K562 (cell line): ENCODE measurements around the gene RPP21. TPM values are rescaled to one million over a fixed set of nuclear protein-coding genes. Genes with fewer than 3 reads are reported as not detected.

Experiments
- CBFA2T2 ChIP-seq: fragments of 450-650 bp; conservative IDR thresholded peaks from 2 replicates; pipeline ENCODE4 v1.6.1; 2017; ENCODE audit warnings: mild to moderate bottlenecking
- SRSF7 ChIP-seq: fragments of 200-400 bp; formaldehyde crosslinking; optimal IDR thresholded peaks from 2 replicates; pipeline ENCODE3; 2017; ENCODE audit warnings: mild to moderate bottlenecking, low read depth, low read length
- TOE1 ChIP-seq, 2 experiments: fragments of 450-650 bp in 1 of 2; sonication (generic) in 1 of 2; formaldehyde crosslinking in 1 of 2; IDR thresholded peaks; 2 replicates each; pipeline versions ENCODE4 v1.7.1 to v1.8.0; 2016 to 2022; ENCODE audit warnings: borderline replicate concordance in 2 of 2, mild to moderate bottlenecking in 2 of 2, antibody characterized with exemption in 1 of 2, inconsistent platforms in 1 of 2, low read depth in 1 of 2, missing genetic modification reagents in 1 of 2, moderate library complexity in 1 of 2
- YBX1 ChIP-seq: fragments of 450-650 bp; IDR thresholded peaks from 2 replicates; pipeline ENCODE4 v1.7.1; 2016; ENCODE audit warnings: mild to moderate bottlenecking
- ZBTB7A ChIP-seq: IDR thresholded peaks from 2 replicates; pipeline ENCODE4 v1.6.1; 2011; ENCODE audit warnings: low read depth, mild to moderate bottlenecking, low read length, moderate library complexity, borderline replicate concordance; ENCODE audit not compliant: control insufficient read depth
- ZNF274 ChIP-seq: IDR thresholded peaks from 2 replicates; pipeline ENCODE4 v1.6.1; 2011; ENCODE audit warnings: low read depth, mild to moderate bottlenecking, low read length, moderate library complexity, borderline replicate concordance
- ZNF354B ChIP-seq: fragments of 250-450 bp; sonication (Bioruptor Pico); IDR thresholded peaks from 2 replicates; pipeline ENCODE4 v1.4.0; 2020
- ZNF764 ChIP-seq: fragments of 250-450 bp; sonication (Bioruptor Pico); IDR thresholded peaks from 2 replicates; pipeline ENCODE4 v1.4.0; 2020; ENCODE audit warnings: low read depth, mild to moderate bottlenecking, moderate library complexity
- ZNF79 ChIP-seq: fragments of 250-450 bp; sonication (Bioruptor Pico); IDR thresholded peaks from 2 replicates; pipeline ENCODE4 v1.4.0; 2020; ENCODE audit warnings: low read depth, mild to moderate bottlenecking, moderate library complexity
- polyA plus RNA-seq, 8 experiments: library from polyadenylated mRNA; depleted of rRNA in 4 of 8; stranded (reverse) in 5 of 8; unstranded in 3 of 8; fragments of >200 nt; fragmentation: Nextera tagmentation in 2 of 8; fragmentation: Illumina TruSeq in 1 of 8; extraction: Ambion mirVana in 2 of 8; extraction: Trizol in 1 of 8; gene quantifications; 2 replicates each; pipeline versions ENCODE4 v1.2.1 to v1.2.3, GENCODE V29; 2011 to 2014; ENCODE audit warnings: inconsistent platforms in 1 of 8, missing spikeins in 1 of 8
- total RNA-seq, 7 experiments: library from RNA; depleted of rRNA in 6 of 7; stranded (reverse); fragments of >200 nt in 6 of 7; fragmentation: Illumina TruSeq in 2 of 7; extraction: Trizol in 2 of 7; gene quantifications; 2 replicates each; pipeline versions ENCODE4 v1.2.1 to v1.2.3, GENCODE V29; 2011 to 2021; ENCODE audit warnings: low replicate concordance in 1 of 7
- TF ChIP-seq, protein P1 (sequence below), 2 experiments: fragments of 450-650 bp; conservative IDR thresholded peaks; 2 replicates each; pipeline ENCODE4 v1.6.1; 2017; ENCODE audit warnings: mild to moderate bottlenecking in 2 of 2, moderate library complexity in 2 of 2
- TF ChIP-seq, protein P2 (sequence below): fragments of 250-450 bp; sonication (Bioruptor Pico); IDR thresholded peaks from 2 replicates; pipeline ENCODE4 v1.4.0; 2020; ENCODE audit warnings: borderline replicate concordance
- TF ChIP-seq, protein P3 (sequence below): fragments of 450-650 bp; IDR thresholded peaks from 2 replicates; pipeline ENCODE4 v1.6.1; 2018; ENCODE audit not compliant: partially characterized antibody
- TF ChIP-seq, protein P4 (sequence below): sonication (generic); formaldehyde crosslinking; IDR thresholded peaks from 2 replicates; pipeline ENCODE4 v1.8.1; 2023; ENCODE audit warnings: missing genetic modification reagents, mild to moderate bottlenecking, borderline replicate concordance

RPP21 gene
- total and polyA plus RNA-seq, 9 of the 15 experiments (the other 6 are each of a cell fraction or from before 2014, with no cell fraction given): 62.1 to 362 (median 166) TPM

- TF ChIP-seq YBX1 (no peak), ZNF274 (no peak), CBFA2T2 (peak; percentile 69), ZNF354B (no peak), TOE1 (IDR thresholded peaks at IDR 0.05; ENCODE audit: borderline replicate concordance) (no peak; the same call in 1 of the 2 replicates), TOE1 (CRISPR knock-in tag; IDR thresholded peaks at IDR 0.05; ENCODE audit: borderline replicate concordance, low read depth) (no peak), SRSF7 (no peak), ZNF79 (CRISPR knock-in tag) (no peak), ZNF764 (no peak), ZBTB7A (peak; percentile 91; the same call in 1 of the 2 replicates)
- TF ChIP-seq, protein P1, sequence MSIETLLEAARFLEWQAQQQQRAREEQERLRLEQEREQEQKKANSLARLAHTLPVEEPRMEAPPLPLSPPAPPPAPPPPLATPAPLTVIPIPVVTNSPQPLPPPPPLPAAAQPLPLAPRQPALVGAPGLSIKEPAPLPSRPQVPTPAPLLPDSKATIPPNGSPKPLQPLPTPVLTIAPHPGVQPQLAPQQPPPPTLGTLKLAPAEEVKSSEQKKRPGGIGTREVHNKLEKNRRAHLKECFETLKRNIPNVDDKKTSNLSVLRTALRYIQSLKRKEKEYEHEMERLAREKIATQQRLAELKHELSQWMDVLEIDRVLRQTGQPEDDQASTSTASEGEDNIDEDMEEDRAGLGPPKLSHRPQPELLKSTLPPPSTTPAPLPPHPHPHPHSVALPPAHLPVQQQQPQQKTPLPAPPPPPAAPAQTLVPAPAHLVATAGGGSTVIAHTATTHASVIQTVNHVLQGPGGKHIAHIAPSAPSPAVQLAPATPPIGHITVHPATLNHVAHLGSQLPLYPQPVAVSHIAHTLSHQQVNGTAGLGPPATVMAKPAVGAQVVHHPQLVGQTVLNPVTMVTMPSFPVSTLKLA (conservative IDR thresholded peaks at IDR 0.05): no peak; a peak in 1 of 4 replicates
- TF ChIP-seq, protein P2, sequence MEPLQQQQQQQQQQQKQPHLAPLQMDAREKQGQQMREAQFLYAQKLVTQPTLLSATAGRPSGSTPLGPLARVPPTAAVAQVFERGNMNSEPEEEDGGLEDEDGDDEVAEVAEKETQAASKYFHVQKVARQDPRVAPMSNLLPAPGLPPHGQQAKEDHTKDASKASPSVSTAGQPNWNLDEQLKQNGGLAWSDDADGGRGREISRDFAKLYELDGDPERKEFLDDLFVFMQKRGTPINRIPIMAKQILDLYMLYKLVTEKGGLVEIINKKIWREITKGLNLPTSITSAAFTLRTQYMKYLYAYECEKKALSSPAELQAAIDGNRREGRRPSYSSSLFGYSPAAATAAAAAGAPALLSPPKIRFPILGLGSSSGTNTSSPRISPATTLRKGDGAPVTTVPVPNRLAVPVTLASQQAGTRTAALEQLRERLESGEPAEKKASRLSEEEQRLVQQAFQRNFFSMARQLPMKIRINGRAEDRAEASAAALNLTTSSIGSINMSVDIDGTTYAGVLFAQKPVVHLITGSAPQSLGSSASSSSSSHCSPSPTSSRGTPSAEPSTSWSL: no peak
- TF ChIP-seq, protein P3, sequence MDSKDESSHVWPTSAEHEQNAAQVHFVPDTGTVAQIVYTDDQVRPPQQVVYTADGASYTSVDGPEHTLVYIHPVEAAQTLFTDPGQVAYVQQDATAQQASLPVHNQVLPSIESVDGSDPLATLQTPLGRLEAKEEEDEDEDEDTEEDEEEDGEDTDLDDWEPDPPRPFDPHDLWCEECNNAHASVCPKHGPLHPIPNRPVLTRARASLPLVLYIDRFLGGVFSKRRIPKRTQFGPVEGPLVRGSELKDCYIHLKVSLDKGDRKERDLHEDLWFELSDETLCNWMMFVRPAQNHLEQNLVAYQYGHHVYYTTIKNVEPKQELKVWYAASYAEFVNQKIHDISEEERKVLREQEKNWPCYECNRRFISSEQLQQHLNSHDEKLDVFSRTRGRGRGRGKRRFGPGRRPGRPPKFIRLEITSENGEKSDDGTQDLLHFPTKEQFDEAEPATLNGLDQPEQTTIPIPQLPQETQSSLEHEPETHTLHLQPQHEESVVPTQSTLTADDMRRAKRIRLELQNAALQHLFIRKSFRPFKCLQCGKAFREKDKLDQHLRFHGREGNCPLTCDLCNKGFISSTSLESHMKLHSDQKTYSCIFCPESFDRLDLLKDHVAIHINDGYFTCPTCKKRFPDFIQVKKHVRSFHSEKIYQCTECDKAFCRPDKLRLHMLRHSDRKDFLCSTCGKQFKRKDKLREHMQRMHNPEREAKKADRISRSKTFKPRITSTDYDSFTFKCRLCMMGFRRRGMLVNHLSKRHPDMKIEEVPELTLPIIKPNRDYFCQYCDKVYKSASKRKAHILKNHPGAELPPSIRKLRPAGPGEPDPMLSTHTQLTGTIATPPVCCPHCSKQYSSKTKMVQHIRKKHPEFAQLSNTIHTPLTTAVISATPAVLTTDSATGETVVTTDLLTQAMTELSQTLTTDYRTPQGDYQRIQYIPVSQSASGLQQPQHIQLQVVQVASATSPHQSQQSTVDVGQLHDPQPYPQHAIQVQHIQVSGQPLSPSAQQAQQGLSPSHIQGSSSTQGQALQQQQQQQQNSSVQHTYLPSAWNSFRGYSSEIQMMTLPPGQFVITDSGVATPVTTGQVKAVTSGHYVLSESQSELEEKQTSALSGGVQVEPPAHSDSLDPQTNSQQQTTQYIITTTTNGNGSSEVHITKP: peak; percentile 81
- TF ChIP-seq, protein P4, sequence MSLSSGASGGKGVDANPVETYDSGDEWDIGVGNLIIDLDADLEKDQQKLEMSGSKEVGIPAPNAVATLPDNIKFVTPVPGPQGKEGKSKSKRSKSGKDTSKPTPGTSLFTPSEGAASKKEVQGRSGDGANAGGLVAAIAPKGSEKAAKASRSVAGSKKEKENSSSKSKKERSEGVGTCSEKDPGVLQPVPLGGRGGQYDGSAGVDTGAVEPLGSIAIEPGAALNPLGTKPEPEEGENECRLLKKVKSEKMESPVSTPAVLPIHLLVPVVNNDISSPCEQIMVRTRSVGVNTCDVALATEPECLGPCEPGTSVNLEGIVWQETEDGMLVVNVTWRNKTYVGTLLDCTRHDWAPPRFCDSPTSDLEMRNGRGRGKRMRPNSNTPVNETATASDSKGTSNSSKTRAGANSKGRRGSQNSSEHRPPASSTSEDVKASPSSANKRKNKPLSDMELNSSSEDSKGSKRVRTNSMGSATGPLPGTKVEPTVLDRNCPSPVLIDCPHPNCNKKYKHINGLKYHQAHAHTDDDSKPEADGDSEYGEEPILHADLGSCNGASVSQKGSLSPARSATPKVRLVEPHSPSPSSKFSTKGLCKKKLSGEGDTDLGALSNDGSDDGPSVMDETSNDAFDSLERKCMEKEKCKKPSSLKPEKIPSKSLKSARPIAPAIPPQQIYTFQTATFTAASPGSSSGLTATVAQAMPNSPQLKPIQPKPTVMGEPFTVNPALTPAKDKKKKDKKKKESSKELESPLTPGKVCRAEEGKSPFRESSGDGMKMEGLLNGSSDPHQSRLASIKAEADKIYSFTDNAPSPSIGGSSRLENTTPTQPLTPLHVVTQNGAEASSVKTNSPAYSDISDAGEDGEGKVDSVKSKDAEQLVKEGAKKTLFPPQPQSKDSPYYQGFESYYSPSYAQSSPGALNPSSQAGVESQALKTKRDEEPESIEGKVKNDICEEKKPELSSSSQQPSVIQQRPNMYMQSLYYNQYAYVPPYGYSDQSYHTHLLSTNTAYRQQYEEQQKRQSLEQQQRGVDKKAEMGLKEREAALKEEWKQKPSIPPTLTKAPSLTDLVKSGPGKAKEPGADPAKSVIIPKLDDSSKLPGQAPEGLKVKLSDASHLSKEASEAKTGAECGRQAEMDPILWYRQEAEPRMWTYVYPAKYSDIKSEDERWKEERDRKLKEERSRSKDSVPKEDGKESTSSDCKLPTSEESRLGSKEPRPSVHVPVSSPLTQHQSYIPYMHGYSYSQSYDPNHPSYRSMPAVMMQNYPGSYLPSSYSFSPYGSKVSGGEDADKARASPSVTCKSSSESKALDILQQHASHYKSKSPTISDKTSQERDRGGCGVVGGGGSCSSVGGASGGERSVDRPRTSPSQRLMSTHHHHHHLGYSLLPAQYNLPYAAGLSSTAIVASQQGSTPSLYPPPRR: 0 out of 2 replicates have a peak, but pooled peaks have one; percentile 45
Measured at GRCh38 chr6:30344191-30344867, 627 bp upstream of the RPP21 start (continued).
